ENCODE results near the gene TMPRSS3. TPM values are rescaled to one million over a fixed set of nuclear protein-coding genes. Genes with fewer than 3 reads are reported as not detected.

TMPRSS3 gene
- polyA plus RNA-seq, 2 of the 4 experiments (the other 2 are of a cell fraction): 0.10 to 0.12 TPM

- Histone ChIP-seq H3K9me3 (no peaks in the 10 kb centered on the region), H3K4me2 (no peak overlapping the region), H3K4me1 (no peaks in the 10 kb centered on the region), H3K27ac (no peak overlapping the region), H3K4me3 (no peak overlapping the region)
- ATAC-seq (no peak), FAIRE-seq (no peak), DNase-seq (ENCODE audit: low read depth in 1 of 2, low spot score in 1 of 2) (no peak)
- TF ChIP-seq POLR2A (IDR thresholded peaks at IDR 0.05; ENCODE audit: low read length): no peak
- no peak for TF ChIP-seq HOXB5 (CRISPR knock-in tag; IDR thresholded peaks at IDR 0.05)
- no peak for TF ChIP-seq SREBF2 (IDR thresholded peaks at IDR 0.05)
- TF ChIP-seq MAX (IDR thresholded peaks at IDR 0.05): no peak
- no peak for TF ChIP-seq KDM1A (IDR thresholded peaks at IDR 0.05; ENCODE audit: low read depth)
- no peak for TF ChIP-seq CBX8 (IDR thresholded peaks at IDR 0.05)
- no peak for TF ChIP-seq EHMT2 (IDR thresholded peaks at IDR 0.05; ENCODE audit: low read depth)
- no peak for TF ChIP-seq RCOR1 (IDR thresholded peaks at IDR 0.05; ENCODE audit: low read depth, low read length)
- no peak for TF ChIP-seq JUN (IDR thresholded peaks at IDR 0.05)
- no peak for TF ChIP-seq HDAC2 (IDR thresholded peaks at IDR 0.05)
- TF ChIP-seq NPAS2 (CRISPR knock-in tag; IDR thresholded peaks at IDR 0.05; ENCODE audit: borderline replicate concordance): no peak
- TF ChIP-seq NR3C1 (IDR thresholded peaks at IDR 0.05): no peak
- no peak for TF ChIP-seq ATOH8 (CRISPR knock-in tag; IDR thresholded peaks at IDR 0.05; ENCODE audit: low read depth)
- TF ChIP-seq CEBPB (IDR thresholded peaks at IDR 0.05): no peak
- no peak for TF ChIP-seq CHD2 (IDR thresholded peaks at IDR 0.05; ENCODE audit: low read length, partially characterized antibody)
- no peak for TF ChIP-seq GATA3 (IDR thresholded peaks at IDR 0.05; ENCODE audit: borderline replicate concordance)
- TF ChIP-seq REST (IDR thresholded peaks at IDR 0.05): no peak
- no peak for TF ChIP-seq TFCP2L1 (CRISPR knock-in tag; IDR thresholded peaks at IDR 0.05)
- TF ChIP-seq ZFP36 (IDR thresholded peaks at IDR 0.05; ENCODE audit: borderline replicate concordance, partially characterized antibody): no peak
- ChIA-PET CTCF (no interaction called here), POLR2A (no interaction called here)
- 36% methylated on average over 2 of the region's 2 CpGs for WGBS (ENCODE audit: missing lambda C conversion rate)
Observed at GRCh38 chr21:42390696-42391095, 5.2 kb downstream of the TMPRSS3 start.

GRCh38 chr21:42390193-42390592, 5.7 kb downstream of the TMPRSS3 start:
- ChIA-PET POLR2A (no interaction called here), CTCF (no interaction called here)
- WGBS (ENCODE audit: missing lambda C conversion rate): 38% methylated on average over 5 of the region's 5 CpGs
- FAIRE-seq (no peak), ATAC-seq (no peak), DNase-seq (ENCODE audit: low read depth in 1 of 2, low spot score in 1 of 2) (no peak)
- H3K4me2 ChIP-seq: no peak overlapping the region
- H3K9me3 ChIP-seq: no peaks in the 10 kb centered on the region
- H3K4me1 ChIP-seq: no peaks in the 10 kb centered on the region
- no peak overlapping the region for H3K4me3 ChIP-seq
- H3K27ac ChIP-seq: no peak overlapping the region
- no peak for TF ChIP-seq KDM5A (IDR thresholded peaks at IDR 0.05)
- no peak for TF ChIP-seq TP53 (CRISPR knock-in tag; IDR thresholded peaks at IDR 0.05)
- TF ChIP-seq MYC (IDR thresholded peaks at IDR 0.05; ENCODE audit: borderline replicate concordance, low read length): no peak
- TF ChIP-seq RAD21 (conservative IDR thresholded peaks at IDR 0.05 in 1 of 2, IDR thresholded peaks at IDR 0.05 in 1 of 2): no peak
- TF ChIP-seq JUN (IDR thresholded peaks at IDR 0.05): no peak
- TF ChIP-seq RARB (CRISPR knock-in tag; IDR thresholded peaks at IDR 0.05): no peak
- no peak for TF ChIP-seq ZSCAN20 (CRISPR knock-in tag; IDR thresholded peaks at IDR 0.05)
- TF ChIP-seq SREBF2 (IDR thresholded peaks at IDR 0.05): no peak
- no peak for TF ChIP-seq JUNB (IDR thresholded peaks at IDR 0.05)
- no peak for TF ChIP-seq NR3C1 (IDR thresholded peaks at IDR 0.05)
- TF ChIP-seq CEBPB (IDR thresholded peaks at IDR 0.05): no peak
- TF ChIP-seq CBX8 (IDR thresholded peaks at IDR 0.05): no peak
- TF ChIP-seq REST (IDR thresholded peaks at IDR 0.05): no peak
- no peak for TF ChIP-seq EP300 (IDR thresholded peaks at IDR 0.05)
- no peak for TF ChIP-seq HOXA7 (CRISPR knock-in tag; IDR thresholded peaks at IDR 0.05)
- TF ChIP-seq CHD4 (IDR thresholded peaks at IDR 0.05; ENCODE audit: borderline replicate concordance): no peak
- TF ChIP-seq SMC3 (IDR thresholded peaks at IDR 0.05): no peak
- no peak for TF ChIP-seq HMGXB4 (CRISPR knock-in tag; IDR thresholded peaks at IDR 0.05; ENCODE audit: borderline replicate concordance)
